Measurements from ENCODE around the gene ALDH8A1. TPM values are rescaled to one million over a fixed set of nuclear protein-coding genes. Genes with fewer than 3 reads are reported as not detected.

The ALDH8A1 gene
- total RNA-seq, 1 donor from 2014 or later, result 0.41 TPM

DNA sequence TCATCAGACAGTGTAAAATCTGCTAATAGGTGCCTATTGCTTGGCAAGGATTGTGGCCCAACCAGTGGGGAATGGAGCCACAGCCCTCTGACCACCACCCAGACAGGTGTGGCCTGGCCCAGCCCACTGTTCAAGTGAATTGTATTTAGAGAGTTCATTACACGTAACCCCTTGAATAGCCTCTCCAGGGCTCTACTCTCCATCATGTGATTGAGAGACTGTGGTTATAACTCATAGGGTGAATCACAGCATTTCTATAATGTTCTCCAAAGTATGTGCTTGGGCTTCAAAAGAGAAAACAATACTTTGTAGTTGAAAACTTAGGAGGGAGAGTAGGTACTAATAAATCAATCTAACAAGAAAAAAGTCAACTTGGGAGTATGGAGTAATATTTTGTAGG lies 38.4 kb downstream of the ALDH8A1 start:
- no peaks in the 10 kb centered on the region for H3K79me2 ChIP-seq (ENCODE audit: insufficient read depth, low read length)
- FAIRE-seq, result peak; percentile 45
- peak overlapping the region; percentile 50 for H2AFZ ChIP-seq (ENCODE audit: low read depth, low read length)
- H3K4me2 ChIP-seq (ENCODE audit: low read length), result no peak overlapping the region
- TF ChIP-seq, protein P1, sequence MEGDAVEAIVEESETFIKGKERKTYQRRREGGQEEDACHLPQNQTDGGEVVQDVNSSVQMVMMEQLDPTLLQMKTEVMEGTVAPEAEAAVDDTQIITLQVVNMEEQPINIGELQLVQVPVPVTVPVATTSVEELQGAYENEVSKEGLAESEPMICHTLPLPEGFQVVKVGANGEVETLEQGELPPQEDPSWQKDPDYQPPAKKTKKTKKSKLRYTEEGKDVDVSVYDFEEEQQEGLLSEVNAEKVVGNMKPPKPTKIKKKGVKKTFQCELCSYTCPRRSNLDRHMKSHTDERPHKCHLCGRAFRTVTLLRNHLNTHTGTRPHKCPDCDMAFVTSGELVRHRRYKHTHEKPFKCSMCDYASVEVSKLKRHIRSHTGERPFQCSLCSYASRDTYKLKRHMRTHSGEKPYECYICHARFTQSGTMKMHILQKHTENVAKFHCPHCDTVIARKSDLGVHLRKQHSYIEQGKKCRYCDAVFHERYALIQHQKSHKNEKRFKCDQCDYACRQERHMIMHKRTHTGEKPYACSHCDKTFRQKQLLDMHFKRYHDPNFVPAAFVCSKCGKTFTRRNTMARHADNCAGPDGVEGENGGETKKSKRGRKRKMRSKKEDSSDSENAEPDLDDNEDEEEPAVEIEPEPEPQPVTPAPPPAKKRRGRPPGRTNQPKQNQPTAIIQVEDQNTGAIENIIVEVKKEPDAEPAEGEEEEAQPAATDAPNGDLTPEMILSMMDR (IDR thresholded peaks at IDR 0.05; ENCODE audit: insufficient read depth, low read depth, low read length), result no peak
- no peak for TF ChIP-seq EZH2 (IDR thresholded peaks at IDR 0.05; ENCODE audit: insufficient read depth, low read length)
- H4K20me1 ChIP-seq (ENCODE audit: insufficient read depth, low read length), result no peaks in the 10 kb centered on the region
- H3K9me3 Mint-ChIP-seq (ENCODE audit: unreplicated experiment), result no peaks in the 10 kb centered on the region
- peaks cover 36% of the 10 kb centered on the region for H3K4me1 ChIP-seq (ENCODE audit: insufficient read depth, low read length)
- DNase-seq (ENCODE audit: low read depth), result peak; percentile 92
- H3K27ac ChIP-seq (ENCODE audit: low read depth, low read length), result peak overlapping the region; percentile 73
- no peaks in the 10 kb centered on the region for H3K36me3 Mint-ChIP-seq (ENCODE audit: low read depth, unreplicated experiment)
- H3K4me3 Mint-ChIP-seq (ENCODE audit: unreplicated experiment), result no peak overlapping the region
- peak overlapping the region; percentile 4 for H3K9ac ChIP-seq (ENCODE audit: low read length)
- H3K27me3 Mint-ChIP-seq (ENCODE audit: low read depth, unreplicated experiment), result peaks cover 3% of the 10 kb centered on the region
- H3K4me3 ChIP-seq (ENCODE audit: insufficient read depth, low read depth, low read length), result no peak overlapping the region
- H3K9me3 ChIP-seq (ENCODE audit: insufficient read depth, low read depth, low read length), result no peaks in the 10 kb centered on the region
- H3K4me1 Mint-ChIP-seq (ENCODE audit: low read depth, unreplicated experiment), result peaks cover 30% of the 10 kb centered on the region
- no peaks in the 10 kb centered on the region for H3K27me3 ChIP-seq (ENCODE audit: insufficient read depth, low read length)
- H3K36me3 ChIP-seq (ENCODE audit: insufficient read depth, low read length), result no peaks in the 10 kb centered on the region
- H3K27ac Mint-ChIP-seq (ENCODE audit: unreplicated experiment), result peak overlapping the region; percentile 23

DNA sequence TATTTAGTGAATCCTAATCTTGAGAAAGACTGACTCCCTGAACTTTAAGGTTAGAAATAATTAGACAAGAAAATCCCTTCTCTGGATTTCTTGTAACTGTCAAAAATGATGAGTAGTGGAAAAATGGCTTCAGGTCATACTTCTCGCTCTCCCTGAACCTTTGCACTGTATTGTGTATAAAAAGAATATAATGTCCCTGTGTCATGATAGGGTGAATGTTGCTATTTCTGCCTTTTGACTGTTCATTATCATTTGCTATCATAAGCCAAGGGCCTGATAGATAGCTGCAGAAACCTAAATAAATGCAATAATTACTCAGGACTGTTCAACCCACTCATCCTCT lies 39.3 kb downstream of the ALDH8A1 start:
- no peak overlapping the region for H3K4me3 ChIP-seq (ENCODE audit: insufficient read depth, low read depth, low read length)
- TF ChIP-seq, protein P1 (IDR thresholded peaks at IDR 0.05; ENCODE audit: insufficient read depth, low read depth, low read length), result no peak
- no peak for TF ChIP-seq EZH2 (IDR thresholded peaks at IDR 0.05; ENCODE audit: insufficient read depth, low read length)
- H4K20me1 ChIP-seq (ENCODE audit: insufficient read depth, low read length), result no peaks in the 10 kb centered on the region
- peak overlapping the region; percentile 81 for H3K9ac ChIP-seq (ENCODE audit: low read length)
- DNase-seq (ENCODE audit: low read depth) (peak; percentile 22), FAIRE-seq (no peak)
- no peak overlapping the region for H3K4me2 ChIP-seq (ENCODE audit: low read length)
- no peak overlapping the region for H2AFZ ChIP-seq (ENCODE audit: low read depth, low read length)
- no peak overlapping the region for H3K4me3 Mint-ChIP-seq (ENCODE audit: unreplicated experiment)
- no peaks in the 10 kb centered on the region for H3K36me3 Mint-ChIP-seq (ENCODE audit: low read depth, unreplicated experiment)
- H3K36me3 ChIP-seq (ENCODE audit: insufficient read depth, low read length), result no peaks in the 10 kb centered on the region
- H3K27ac ChIP-seq (ENCODE audit: low read depth, low read length), result peak overlapping the region; percentile 99
- peaks cover 30% of the 10 kb centered on the region for H3K4me1 Mint-ChIP-seq (ENCODE audit: low read depth, unreplicated experiment)
- H3K27ac Mint-ChIP-seq (ENCODE audit: unreplicated experiment), result peak overlapping the region; percentile 99
- no peaks in the 10 kb centered on the region for H3K27me3 ChIP-seq (ENCODE audit: insufficient read depth, low read length)
- H3K9me3 ChIP-seq (ENCODE audit: insufficient read depth, low read depth, low read length), result no peaks in the 10 kb centered on the region
- peaks cover 36% of the 10 kb centered on the region for H3K4me1 ChIP-seq (ENCODE audit: insufficient read depth, low read length)
- no peaks in the 10 kb centered on the region for H3K79me2 ChIP-seq (ENCODE audit: insufficient read depth, low read length)
- no peaks in the 10 kb centered on the region for H3K27me3 Mint-ChIP-seq (ENCODE audit: low read depth, unreplicated experiment)
- H3K9me3 Mint-ChIP-seq (ENCODE audit: unreplicated experiment), result no peaks in the 10 kb centered on the region

DNA sequence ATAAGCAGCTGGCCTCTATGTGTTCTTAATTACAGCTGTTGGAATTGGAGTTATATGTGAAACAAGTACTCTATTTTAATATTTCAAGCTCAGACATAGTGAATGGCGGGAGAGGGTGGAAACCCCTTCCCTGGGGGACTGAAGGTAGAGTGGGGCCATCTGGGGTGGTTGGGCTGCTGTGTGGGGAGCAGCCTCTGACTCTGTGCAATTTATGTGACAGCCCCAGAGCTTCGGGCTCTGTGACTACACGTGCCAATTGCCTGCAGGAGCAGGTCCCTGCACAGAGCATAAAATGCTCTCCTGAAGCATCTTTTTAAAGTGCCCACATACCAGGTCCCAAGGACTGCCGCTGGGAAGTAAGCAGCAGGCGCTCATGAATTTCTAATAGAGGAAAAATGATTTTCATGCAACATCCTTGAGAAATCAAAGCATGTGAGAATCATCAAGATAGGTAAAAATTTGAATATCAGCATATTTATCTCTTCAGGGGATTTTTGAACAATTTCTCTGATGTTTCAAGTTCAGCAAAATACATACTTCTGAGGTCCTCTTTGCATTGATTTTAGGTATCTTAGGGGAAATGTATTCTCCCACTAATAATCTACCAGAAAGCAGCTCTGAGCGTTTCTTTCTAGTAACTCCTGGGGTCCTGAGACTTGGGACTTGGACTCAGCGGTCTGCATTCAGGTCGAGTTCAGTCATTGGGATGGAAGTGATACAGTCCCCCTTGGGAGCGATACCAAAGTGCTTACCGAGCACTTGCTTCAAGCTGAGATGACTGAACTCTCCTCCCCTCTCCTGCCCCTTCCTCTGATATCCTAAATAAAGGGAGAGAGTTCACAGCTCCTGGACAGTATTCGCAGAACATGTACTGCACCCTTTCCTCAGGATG lies 40.0 kb downstream of the ALDH8A1 start:
- Histone ChIP-seq H3K4me2 (ENCODE audit: low read length) (peak overlapping the region; percentile 79), H4K20me1 (ENCODE audit: insufficient read depth, low read length) (no peaks in the 10 kb centered on the region), H3K9ac (ENCODE audit: low read length) (peak overlapping the region; percentile 81), H3K9me3 (ENCODE audit: insufficient read depth, low read depth, low read length) (no peaks in the 10 kb centered on the region), H2AFZ (ENCODE audit: low read depth, low read length) (no peak overlapping the region), H3K36me3 (ENCODE audit: insufficient read depth, low read length) (no peaks in the 10 kb centered on the region), H3K27me3 (ENCODE audit: insufficient read depth, low read length) (no peaks in the 10 kb centered on the region), H3K4me1 (ENCODE audit: insufficient read depth, low read length) (peaks cover 36% of the 10 kb centered on the region), H3K27ac (ENCODE audit: low read depth, low read length) (peak overlapping the region; percentile 99), H3K79me2 (ENCODE audit: insufficient read depth, low read length) (no peaks in the 10 kb centered on the region), H3K4me3 (ENCODE audit: insufficient read depth, low read depth, low read length) (peak overlapping the region; percentile 29)
- Mint-ChIP-seq H3K4me3 (ENCODE audit: unreplicated experiment) (no peak overlapping the region), H3K36me3 (ENCODE audit: low read depth, unreplicated experiment) (no peaks in the 10 kb centered on the region), H3K4me1 (ENCODE audit: low read depth, unreplicated experiment) (peaks cover 30% of the 10 kb centered on the region), H3K27me3 (ENCODE audit: low read depth, unreplicated experiment) (no peaks in the 10 kb centered on the region), H3K9me3 (ENCODE audit: unreplicated experiment) (no peaks in the 10 kb centered on the region), H3K27ac (ENCODE audit: unreplicated experiment) (peak overlapping the region; percentile 99)
- FAIRE-seq, result no peak
- TF ChIP-seq, protein P1 (IDR thresholded peaks at IDR 0.05; ENCODE audit: insufficient read depth, low read depth, low read length), result no peak
- TF ChIP-seq EZH2 (IDR thresholded peaks at IDR 0.05; ENCODE audit: insufficient read depth, low read length), result no peak
- DNase-seq (ENCODE audit: low read depth), result no peak
